ENCODE data around the gene MDFIC2. TPM values are rescaled to one million over a fixed set of nuclear protein-coding genes. Genes with fewer than 3 reads are reported as not detected.
A peak's percentile ranks its signal among the peaks of the same experiment; 100 is the strongest.

Gene MDFIC2
- total and polyA plus RNA-seq, 7 donors = not detected

GRCh38 chr3:70156808-70157207 is 155.6 kb downstream of the MDFIC2 start:
- 78 to 87% methylated on average over 1 of the region's 1 CpG for WGBS, 2 donors
- intact Hi-C loops (cut with DNase I) = no loop called here
- H3K27me3 ChIP-seq = no peaks in the 10 kb centered on the region
- H3K9me3 ChIP-seq = no peaks in the 10 kb centered on the region
- no peak overlapping the region for H3K4me3 ChIP-seq
- H3K36me3 ChIP-seq = no peaks in the 10 kb centered on the region
- no peak overlapping the region for H3K27ac ChIP-seq
- TF ChIP-seq POLR2A (IDR thresholded peaks at IDR 0.05) (no peak), EP300 (IDR thresholded peaks at IDR 0.05) (no peak), POLR2AphosphoS5 (IDR thresholded peaks at IDR 0.05) (no peak), CTCF (IDR thresholded peaks at IDR 0.05) (no peak)
- no peaks in the 10 kb centered on the region for H3K4me1 ChIP-seq
- no peak for DNase-seq

- 66 to 75% methylated on average over 3 of the region's 3 CpGs for WGBS, 2 donors
- Histone ChIP-seq H3K27ac (no peak overlapping the region), H3K4me3 (no peak overlapping the region), H3K36me3 (no peaks in the 10 kb centered on the region), H3K9me3 (no peaks in the 10 kb centered on the region), H3K27me3 (no peaks in the 10 kb centered on the region), H3K4me1 (no peaks in the 10 kb centered on the region)
- TF ChIP-seq EP300 (IDR thresholded peaks at IDR 0.05) (no peak), CTCF (IDR thresholded peaks at IDR 0.05) (no peak), POLR2AphosphoS5 (IDR thresholded peaks at IDR 0.05) (no peak), POLR2A (IDR thresholded peaks at IDR 0.05) (no peak)
- DNase-seq = no peak
- intact Hi-C loops (cut with DNase I) = no loop called here
These were observed 161.8 kb downstream of the MDFIC2 start for GRCh38 chr3:70150599-70150998.

GRCh38 chr3:70149714-70150400 is 162.6 kb downstream of the MDFIC2 start:
- H3K27me3 ChIP-seq = no peaks in the 10 kb centered on the region
- TF ChIP-seq CTCF (IDR thresholded peaks at IDR 0.05) = no peak
- TF ChIP-seq POLR2AphosphoS5 (IDR thresholded peaks at IDR 0.05) = no peak
- TF ChIP-seq EP300 (IDR thresholded peaks at IDR 0.05) = no peak
- no peak for TF ChIP-seq POLR2A (IDR thresholded peaks at IDR 0.05)
- 66 to 67% methylated on average over 4 of the region's 4 CpGs for WGBS, 2 donors

More at GRCh38 chr3:70149714-70150400, 162.6 kb downstream of the MDFIC2 start:
- Histone ChIP-seq H3K27ac (peak overlapping the region in 1 of 4 donors; percentile 35), H3K4me3 (no peak overlapping the region), H3K36me3 (no peaks in the 10 kb centered on the region), H3K9me3 (no peaks in the 10 kb centered on the region), H3K4me1 (no peaks in the 10 kb centered on the region)
- DNase-seq = no peak
- intact Hi-C loops (cut with DNase I) = no loop called here
